Pancreas (tissue), 10 donors: ENCODE measurements around the gene ZNF264. TPM values are rescaled to one million over a fixed set of nuclear protein-coding genes. Genes with fewer than 3 reads are reported as not detected.

Experiments
- ATAC-seq, 4 donors: fragments of 200-7000 bp; cut with Tn5 transposase; one replicate each; pipeline versions ENCODE4 v1.8.0 to v1.9.1; 2020; ENCODE audit warnings: mild to moderate bottlenecking in 4 of 4, moderate library complexity in 4 of 4
- DNase-seq, 6 donors: peaks; one replicate each; pipeline ENCODE4 v3.0.0-alpha.2; 2020
- FAIRE-seq: peaks from 2 replicates; lab custom pipeline; 2012; peaks lifted over from hg19 to GRCh38; lab: Jason Lieb, UNC
- H3K27ac ChIP-seq, 4 donors: fragments of 200-600 bp; sonication (generic); 1 replicate in 3 of 4; 2 replicates in 1 of 4; pipeline versions ENCODE4 v1.5.0 to v1.8.0; 2020
- H3K27me3 ChIP-seq, 4 donors: fragments of 200-600 bp; one replicate each; pipeline ENCODE4 v1.8.0; 2021
- H3K36me3 ChIP-seq, 3 donors: fragments of 200-600 bp; sonication (generic) in 1 of 3; one replicate each; pipeline versions ENCODE4 v1.5.0 to v1.8.0; 2020 to 2021
- H3K4me1 ChIP-seq, 3 donors: fragments of 200-600 bp; one replicate each; pipeline ENCODE4 v1.8.0; 2021
- H3K4me3 ChIP-seq, 4 donors: fragments of 200-600 bp; sonication (generic) in 2 of 4; one replicate each; pipeline versions ENCODE4 v1.5.0 to v1.8.0; 2020 to 2021
- H3K9me3 ChIP-seq, 4 donors: fragments of 200-600 bp; one replicate each; pipeline ENCODE4 v1.8.0; 2021
- WGBS, 2 donors: extraction: QIAGEN DNeasy Blood & Tissue Kit; methylation state at CpG; one replicate each; pipeline ENCODE4 v1.1.7; 2013; 5-methylcytosine and 5-hydroxymethylcytosine counted together
- intact Hi-C, 3 donors: fragments of 100-400 bp; cut with DNase I; formaldehyde crosslinking; loops; one replicate each; pipeline versions ENCODE4 v1.11.1 to v1.14.2; 2022
- polyA plus RNA-seq, 2 donors: library from polyadenylated mRNA; stranded (reverse); fragments of 200-250 nt; gene quantifications; one replicate each; pipeline ENCODE4 v1.2.3, GENCODE V29; 2013
- total RNA-seq, 6 donors: library from RNA; stranded (reverse); fragmentation: NEBNext Ultra II Directional in 4 of 6; extraction: Animal tissue kit (Norgen Biotek cat#: 25700) in 4 of 6; gene quantifications; one replicate each; pipeline versions ENCODE4 v1.2.1 to v1.2.4, GENCODE V29; 2021 to 2023
- TF ChIP-seq, protein P1 (sequence below), 4 donors: fragments of 200-600 bp; sonication (generic) in 3 of 4; IDR thresholded peaks; one replicate each; pipeline versions ENCODE4 v1.5.0 to v1.8.0; 2021; ENCODE audit warnings: antibody characterized with exemption in 4 of 4
- donor health status: healthy with polysubstance abuse.
- donor health status: DM: no; HTN: no; CAD: no; lungs with moderate emphysema.
- donor health status: DM: no; HTN: no; CAD: no.
- donor health status: control.
- donor health status: control.
- donor health status: Bipolar disorder and iron deficiency.
- donor health status: DM: yes; HTN: yes; CAD: no.
- donor health status: DM: no; HTN: no; CAD: no.
- donor health status: DM: no; HTN: no; CAD: no.
- donor health status: DM: yes; HTN: yes; CAD: no.

The ZNF264 gene
- total and polyA plus RNA-seq, 8 donors, result 4.7 to 28.0 (median 16.2) TPM

DNA sequence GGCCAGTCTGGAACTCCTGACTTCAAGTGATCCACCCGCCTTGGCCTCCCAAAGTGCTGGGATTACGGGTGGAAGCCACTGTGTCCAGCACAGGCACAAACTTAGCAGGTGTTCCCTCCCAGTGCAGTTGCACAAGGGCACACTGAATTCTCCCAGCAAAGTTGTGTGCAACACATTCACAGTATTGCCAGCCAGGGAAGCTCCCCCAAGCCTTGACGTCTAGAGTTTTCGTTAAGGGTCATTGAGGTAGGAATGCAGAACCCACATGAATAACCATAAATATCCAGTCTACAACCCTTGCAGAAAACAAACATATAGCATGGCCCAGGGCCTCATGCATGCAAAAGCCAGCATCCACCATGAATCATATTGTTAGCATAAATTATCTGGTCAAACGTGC, 36.2 kb downstream of the ZNF264 start:
- FAIRE-seq (no peak), ATAC-seq (no peak), DNase-seq (no peak)
- Histone ChIP-seq H3K4me3 (no peak overlapping the region), H3K9me3 (no peaks in the 10 kb centered on the region), H3K4me1 (no peaks in the 10 kb centered on the region), H3K27me3 (no peaks in the 10 kb centered on the region), H3K36me3 (no peaks in the 10 kb centered on the region), H3K27ac (no peak overlapping the region)
- TF ChIP-seq, protein P1, sequence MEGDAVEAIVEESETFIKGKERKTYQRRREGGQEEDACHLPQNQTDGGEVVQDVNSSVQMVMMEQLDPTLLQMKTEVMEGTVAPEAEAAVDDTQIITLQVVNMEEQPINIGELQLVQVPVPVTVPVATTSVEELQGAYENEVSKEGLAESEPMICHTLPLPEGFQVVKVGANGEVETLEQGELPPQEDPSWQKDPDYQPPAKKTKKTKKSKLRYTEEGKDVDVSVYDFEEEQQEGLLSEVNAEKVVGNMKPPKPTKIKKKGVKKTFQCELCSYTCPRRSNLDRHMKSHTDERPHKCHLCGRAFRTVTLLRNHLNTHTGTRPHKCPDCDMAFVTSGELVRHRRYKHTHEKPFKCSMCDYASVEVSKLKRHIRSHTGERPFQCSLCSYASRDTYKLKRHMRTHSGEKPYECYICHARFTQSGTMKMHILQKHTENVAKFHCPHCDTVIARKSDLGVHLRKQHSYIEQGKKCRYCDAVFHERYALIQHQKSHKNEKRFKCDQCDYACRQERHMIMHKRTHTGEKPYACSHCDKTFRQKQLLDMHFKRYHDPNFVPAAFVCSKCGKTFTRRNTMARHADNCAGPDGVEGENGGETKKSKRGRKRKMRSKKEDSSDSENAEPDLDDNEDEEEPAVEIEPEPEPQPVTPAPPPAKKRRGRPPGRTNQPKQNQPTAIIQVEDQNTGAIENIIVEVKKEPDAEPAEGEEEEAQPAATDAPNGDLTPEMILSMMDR (IDR thresholded peaks at IDR 0.05), result no peak
- 73 to 85% methylated on average over 5 of the region's 5 CpGs for WGBS, 2 donors
- intact Hi-C loops, result no loop called here

DNA sequence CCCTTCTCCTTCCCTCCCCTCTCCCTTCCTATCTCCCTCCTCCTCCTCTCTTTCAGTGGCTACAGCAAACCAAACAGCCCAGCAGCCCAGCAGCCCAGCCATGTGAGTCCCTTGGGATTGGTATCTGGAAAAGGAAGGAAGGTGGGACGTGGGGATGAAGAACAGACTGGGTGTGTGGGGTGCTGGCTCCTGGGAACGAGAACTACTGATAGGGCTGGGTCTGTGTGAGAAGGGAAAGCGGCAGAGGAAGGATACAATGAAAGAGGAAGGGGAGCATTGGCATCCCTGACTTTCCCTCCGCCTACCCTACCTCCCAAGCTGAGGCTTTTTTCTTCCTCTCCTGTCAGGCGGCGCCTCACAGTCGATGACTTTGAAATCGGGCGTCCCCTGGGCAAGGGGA, 40.4 kb downstream of the ZNF264 start:
- DNase-seq (no peak), FAIRE-seq (no peak), ATAC-seq (no peak)
- H3K4me1 ChIP-seq, result no peaks in the 10 kb centered on the region
- no peaks in the 10 kb centered on the region for H3K27me3 ChIP-seq
- H3K27ac ChIP-seq, result no peak overlapping the region
- no peak overlapping the region for H3K4me3 ChIP-seq
- intact Hi-C loops, result no loop called here
- TF ChIP-seq, protein P1 (IDR thresholded peaks at IDR 0.05), result no peak
- 67 to 82% methylated on average over 9 of the region's 9 CpGs for WGBS, 2 donors
- no peaks in the 10 kb centered on the region for H3K9me3 ChIP-seq
- no peaks in the 10 kb centered on the region for H3K36me3 ChIP-seq

DNA sequence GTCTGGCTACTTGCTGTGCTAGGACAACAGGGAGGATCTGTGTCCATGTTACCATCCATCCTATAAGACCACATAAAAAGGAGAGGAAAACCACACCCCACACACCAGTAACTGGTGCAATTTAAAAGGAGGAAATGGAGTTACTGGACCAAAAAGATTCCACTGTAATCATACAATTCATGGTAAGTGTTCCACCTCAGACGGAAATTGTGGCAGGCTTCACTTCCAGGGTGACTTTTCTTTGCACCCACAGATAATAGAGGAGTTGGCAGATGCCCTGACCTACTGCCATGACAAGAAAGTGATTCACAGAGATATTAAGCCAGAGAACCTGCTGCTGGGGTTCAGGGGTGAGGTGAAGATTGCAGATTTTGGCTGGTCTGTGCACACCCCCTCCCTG, 41.9 kb downstream of the ZNF264 start:
- intact Hi-C loops, result no loop called here
- Histone ChIP-seq H3K9me3 (no peaks in the 10 kb centered on the region), H3K27ac (no peak overlapping the region), H3K4me1 (no peaks in the 10 kb centered on the region), H3K4me3 (no peak overlapping the region), H3K27me3 (no peaks in the 10 kb centered on the region), H3K36me3 (no peaks in the 10 kb centered on the region)
- WGBS, 2 donors, result 79 to 81% methylated on average over 1 of the region's 1 CpG
- DNase-seq (no peak), ATAC-seq (no peak), FAIRE-seq (no peak)
- TF ChIP-seq, protein P1 (IDR thresholded peaks at IDR 0.05), result no peak

DNA sequence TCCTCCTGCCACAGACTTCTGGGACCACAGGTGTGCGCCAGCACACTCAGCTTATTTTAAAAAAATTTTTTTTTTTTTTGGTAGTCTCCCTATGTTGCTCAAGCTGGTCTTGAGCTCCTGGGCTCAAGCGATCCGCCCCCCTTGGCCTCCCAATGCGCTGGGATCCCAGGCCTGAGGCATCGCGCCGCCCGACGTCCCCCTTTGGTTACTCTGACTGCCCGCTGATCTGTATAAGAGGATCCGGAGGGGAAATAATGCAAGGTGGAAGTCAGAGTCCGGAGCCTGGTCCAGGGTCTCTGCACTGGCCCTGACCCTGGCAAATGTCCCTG, 48.6 kb downstream of the ZNF264 start:
- peaks cover 11 to 15% (median 14%) of the 10 kb centered on the region in 3 donors for H3K4me1 ChIP-seq
- intact Hi-C loops, result no loop called here
- no peaks in the 10 kb centered on the region for H3K27me3 ChIP-seq
- no peak for DNase-seq
- H3K27ac ChIP-seq, result peak overlapping the region; percentile 64 to 82 (median 78)
- no peak for FAIRE-seq
- TF ChIP-seq, protein P1 (IDR thresholded peaks at IDR 0.05), result no peak
- H3K4me3 ChIP-seq, result peak overlapping the region; percentile 64 to 93 (median 84)
- H3K9me3 ChIP-seq, result no peaks in the 10 kb centered on the region
- 20% methylated on average over 12 of the region's 12 CpGs for WGBS, 2 donors
- H3K36me3 ChIP-seq, result peaks cover 0 to 8% (median 0%) of the 10 kb centered on the region in 3 donors
- no peak for ATAC-seq

DNA sequence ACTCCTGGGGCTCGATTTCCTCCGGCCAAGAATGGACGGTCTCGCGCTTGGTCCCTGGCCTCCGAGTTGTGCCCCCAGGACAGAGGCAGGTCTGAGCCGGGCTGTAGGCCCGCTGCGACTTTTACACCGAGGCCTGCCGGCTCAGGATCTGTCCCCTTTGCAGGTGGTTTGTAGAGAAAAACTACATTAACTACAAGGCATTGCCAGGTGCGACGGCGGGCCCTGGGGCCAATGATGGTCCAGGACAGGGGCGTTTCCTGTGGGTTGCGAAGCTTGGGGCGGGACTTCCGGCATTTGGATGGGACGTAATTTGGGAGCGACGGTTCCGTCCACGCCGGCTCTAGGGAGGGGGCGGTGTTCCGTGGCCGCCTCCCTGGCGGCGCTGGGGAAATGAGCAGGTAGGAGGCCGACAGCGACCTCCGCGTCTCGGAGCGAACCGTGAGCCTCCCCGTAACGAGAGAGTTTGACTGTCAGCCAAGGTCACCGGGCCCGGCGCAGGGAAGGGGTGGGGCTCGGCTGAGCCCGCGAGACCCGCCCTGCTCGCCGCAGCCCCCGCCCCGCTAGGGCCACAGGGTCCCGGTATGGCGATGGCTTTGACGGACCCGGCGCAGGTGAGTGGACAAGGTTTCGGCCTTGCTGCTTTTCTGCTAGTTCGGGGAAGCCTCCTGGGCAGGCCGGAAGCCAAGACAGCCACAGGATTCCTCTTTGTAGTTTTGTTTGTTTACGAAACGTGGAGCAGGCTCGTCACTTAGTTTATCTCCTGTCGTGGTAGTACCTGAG, 49.2 kb downstream of the ZNF264 start, which contains the start of gene ZNF805:
Gene ZNF805, plus strand, starts transcription at position 322 of the 780 bp plus-strand sequence. Its CDS starts 260 bp downstream, at position 582.
- 0% methylated on average over 56 to 61 of the region's 61 CpGs for WGBS, 2 donors
- TF ChIP-seq, protein P1 (IDR thresholded peaks at IDR 0.05), result no peak
- Histone ChIP-seq H3K9me3 (no peaks in the 10 kb centered on the region), H3K4me3 (peak within 1 kb of the TSS; percentile 64 to 93 (median 84)), H3K27ac (peak within 1 kb of the TSS; percentile 64 to 82 (median 78)), H3K27me3 (no peaks in the 10 kb centered on the region), H3K4me1 (peaks cover 11 to 15% (median 14%) of the 10 kb centered on the region in 3 donors), H3K36me3 (peaks cover 0 to 12% (median 0%) of the 10 kb centered on the region in 3 donors)
- ATAC-seq, result peak; percentile 98 to 99 (median 99)
- intact Hi-C loops, result no loop called here
- DNase-seq, result peak; percentile 93 to 98 (median 95)
- peak; percentile 86 for FAIRE-seq
